NT2/D1 (cell line): ENCODE measurements around the gene CDK15.

ENCODE experiments used
- DNase-seq: peaks from one replicate; pipeline ENCODE4 v3.0.0-alpha.2; 2011; ENCODE audit warnings: low read depth, low spot score
- H3K27me3 ChIP-seq: 2 replicates; pipeline ENCODE4 v1.6.0; 2011; ENCODE audit warnings: mild to moderate bottlenecking; ENCODE audit not compliant: insufficient read length, insufficient read depth
- H3K36me3 ChIP-seq: 2 replicates; pipeline ENCODE4 v1.6.1; 2011; ENCODE audit warnings: mild to moderate bottlenecking, low read length, mixed read lengths; ENCODE audit not compliant: insufficient read depth, insufficient read length
- H3K4me1 ChIP-seq: 2 replicates; pipeline ENCODE4 v1.5.1; 2011; ENCODE audit not compliant: insufficient read depth, insufficient read length
- H3K4me3 ChIP-seq: 2 replicates; pipeline ENCODE4 v1.5.1; 2011; ENCODE audit warnings: low read depth; ENCODE audit not compliant: insufficient read length
- H3K9ac ChIP-seq: 2 replicates; pipeline ENCODE4 v1.6.0; 2011; ENCODE audit warnings: low read depth; ENCODE audit not compliant: insufficient read length
- H3K9me3 ChIP-seq: 2 replicates; pipeline ENCODE4 v1.5.1; 2011; ENCODE audit warnings: mild to moderate bottlenecking, low read length; ENCODE audit not compliant: insufficient read depth
- SUZ12 ChIP-seq: IDR thresholded peaks from 2 replicates; pipeline ENCODE4 v1.6.1; 2011; ENCODE audit not compliant: insufficient read length, insufficient read depth; ENCODE audit errors: extremely low read depth
- YY1 ChIP-seq: IDR thresholded peaks from 2 replicates; pipeline ENCODE4 v1.6.1; 2011; ENCODE audit not compliant: insufficient read length, insufficient read depth
- ZNF274 ChIP-seq: IDR thresholded peaks from 2 replicates; pipeline ENCODE4 v1.6.1; 2011; ENCODE audit warnings: mild to moderate bottlenecking, low read depth, low read length

CDK15 gene

GRCh38 chr2:201813996-201814760, 7.8 kb downstream of the CDK15 start:
- Histone ChIP-seq H3K9ac (no peak overlapping the region), H3K27me3 (no peaks in the 10 kb centered on the region), H3K4me3 (no peak overlapping the region), H3K4me1 (no peaks in the 10 kb centered on the region), H3K36me3 (no peaks in the 10 kb centered on the region), H3K9me3 (peaks cover 17% of the 10 kb centered on the region; the same call in 1 of the 2 replicates)
- DNase-seq: no peak
- no peak for TF ChIP-seq ZNF274
- no peak for TF ChIP-seq SUZ12
- no peak for TF ChIP-seq YY1

- TF ChIP-seq ZNF274: no peak
- peaks cover 17% of the 10 kb centered on the region; the same call in 1 of the 2 replicates for H3K9me3 ChIP-seq
- no peak for DNase-seq
These were observed 10.6 kb downstream of the CDK15 start for GRCh38 chr2:201816657-201817575.

GRCh38 chr2:201820383-201821007, 14.2 kb downstream of the CDK15 start:
- H3K36me3 ChIP-seq: no peaks in the 10 kb centered on the region
- no peak overlapping the region for H3K9ac ChIP-seq
- no peak for DNase-seq
- no peaks in the 10 kb centered on the region for H3K27me3 ChIP-seq
- H3K4me3 ChIP-seq: no peak overlapping the region
- H3K4me1 ChIP-seq: no peaks in the 10 kb centered on the region
- TF ChIP-seq ZNF274: no peak
- peaks cover 17% of the 10 kb centered on the region; the same call in 1 of the 2 replicates for H3K9me3 ChIP-seq

More at GRCh38 chr2:201816657-201817575, 10.6 kb downstream of the CDK15 start:
- Histone ChIP-seq H3K4me3 (no peak overlapping the region), H3K27me3 (no peaks in the 10 kb centered on the region), H3K4me1 (no peaks in the 10 kb centered on the region), H3K36me3 (no peaks in the 10 kb centered on the region), H3K9ac (no peak overlapping the region)

- H3K36me3 ChIP-seq: no peaks in the 10 kb centered on the region
- H3K4me3 ChIP-seq: no peak overlapping the region
- DNase-seq: no peak
- H3K9ac ChIP-seq: no peak overlapping the region
- no peaks in the 10 kb centered on the region for H3K4me1 ChIP-seq
- peaks cover 15% of the 10 kb centered on the region; the same call in 1 of the 2 replicates for H3K9me3 ChIP-seq
- H3K27me3 ChIP-seq: no peaks in the 10 kb centered on the region
- TF ChIP-seq ZNF274: no peak
- TF ChIP-seq YY1: no peak
- TF ChIP-seq SUZ12: no peak
These were observed 14.7 kb downstream of the CDK15 start for GRCh38 chr2:201821080-201821479.

- no peaks in the 10 kb centered on the region for H3K9me3 ChIP-seq
- no peak for DNase-seq
- H3K36me3 ChIP-seq: no peaks in the 10 kb centered on the region
- no peaks in the 10 kb centered on the region for H3K4me1 ChIP-seq
- no peaks in the 10 kb centered on the region for H3K27me3 ChIP-seq
- TF ChIP-seq YY1 (no peak), SUZ12 (no peak), ZNF274 (no peak)
- no peak overlapping the region for H3K9ac ChIP-seq
- H3K4me3 ChIP-seq: no peak overlapping the region
These were observed 17.9 kb downstream of the CDK15 start for GRCh38 chr2:201824212-201824611.

- no peak overlapping the region for H3K4me3 ChIP-seq
- no peaks in the 10 kb centered on the region for H3K9me3 ChIP-seq
- H3K9ac ChIP-seq: no peak overlapping the region
- H3K4me1 ChIP-seq: no peaks in the 10 kb centered on the region
- H3K36me3 ChIP-seq: no peaks in the 10 kb centered on the region
- TF ChIP-seq YY1 (no peak), ZNF274 (no peak), SUZ12 (no peak)
- DNase-seq: no peak
- H3K27me3 ChIP-seq: no peaks in the 10 kb centered on the region
These were observed 21.3 kb downstream of the CDK15 start for GRCh38 chr2:201827621-201828020.

GRCh38 chr2:201828220-201828619, 21.9 kb downstream of the CDK15 start:
- Histone ChIP-seq H3K4me3 (no peak overlapping the region), H3K9me3 (no peaks in the 10 kb centered on the region), H3K4me1 (no peaks in the 10 kb centered on the region), H3K9ac (no peak overlapping the region), H3K27me3 (no peaks in the 10 kb centered on the region), H3K36me3 (no peaks in the 10 kb centered on the region)
- DNase-seq: no peak
- TF ChIP-seq ZNF274 (no peak), SUZ12 (no peak), YY1 (no peak)
